IMR-90 (cell line): Measurements from ENCODE around the gene ADGRL4.
"Not testable (repeated sequence)": the region's sequence is repeated elsewhere in the genome, so short reads cannot be mapped to it uniquely, and the experiment has no call there.

Experiments used
- CEBPB ChIP-seq: IDR thresholded peaks from 2 replicates; pipeline ENCODE4 v1.6.1; 2012; ENCODE audit warnings: low read depth, low read length, improper control_type of control experiment
- POLR2A ChIP-seq: IDR thresholded peaks from 2 replicates; pipeline ENCODE4 v1.6.1; 2012; ENCODE audit warnings: mild to moderate bottlenecking, low read depth, low read length
- RCOR1 ChIP-seq: IDR thresholded peaks from 2 replicates; pipeline ENCODE4 v1.6.1; 2012; ENCODE audit warnings: mild to moderate bottlenecking, low read length, improper control_type of control experiment; ENCODE audit not compliant: insufficient replicate concordance
- RFX5 ChIP-seq: IDR thresholded peaks from 2 replicates; pipeline ENCODE4 v1.8.0; 2012; ENCODE audit warnings: low read depth, mild to moderate bottlenecking, low read length, moderate library complexity
- TF ChIP-seq, protein P1 (sequence below): conservative IDR thresholded peaks from 2 replicates; pipeline ENCODE4 v1.5.1; 2012; ENCODE audit warnings: mild to moderate bottlenecking, low read depth, low read length, improper control_type of control experiment
- TF ChIP-seq, protein P2 (sequence below): fragments of 150-350 bp; IDR thresholded peaks from 2 replicates; pipeline ENCODE4 v1.6.1; 2017; ENCODE audit warnings: mild to moderate bottlenecking, antibody characterized with exemption, low read length, low read depth

DNA sequence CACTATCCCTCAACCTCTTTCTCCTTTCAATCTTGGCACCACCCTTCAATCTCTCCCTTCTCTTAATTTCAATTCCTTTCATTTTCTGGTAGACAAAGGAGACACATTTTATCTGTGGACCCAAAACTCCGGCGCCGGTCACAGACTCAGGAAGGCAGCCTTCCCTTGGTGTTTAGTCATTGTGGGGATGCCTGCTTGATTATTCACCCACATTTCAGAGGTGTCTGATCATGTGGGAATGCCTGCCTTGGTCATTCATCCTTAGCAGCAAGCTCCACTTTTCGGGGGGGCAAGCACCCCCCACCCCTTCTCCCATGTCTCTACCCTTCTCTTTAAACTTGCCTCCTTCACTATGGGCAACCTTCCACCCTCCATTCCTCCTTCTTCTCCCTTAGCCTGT is 133.7 kb downstream of the ADGRL4 start:
- TF ChIP-seq, protein P1, sequence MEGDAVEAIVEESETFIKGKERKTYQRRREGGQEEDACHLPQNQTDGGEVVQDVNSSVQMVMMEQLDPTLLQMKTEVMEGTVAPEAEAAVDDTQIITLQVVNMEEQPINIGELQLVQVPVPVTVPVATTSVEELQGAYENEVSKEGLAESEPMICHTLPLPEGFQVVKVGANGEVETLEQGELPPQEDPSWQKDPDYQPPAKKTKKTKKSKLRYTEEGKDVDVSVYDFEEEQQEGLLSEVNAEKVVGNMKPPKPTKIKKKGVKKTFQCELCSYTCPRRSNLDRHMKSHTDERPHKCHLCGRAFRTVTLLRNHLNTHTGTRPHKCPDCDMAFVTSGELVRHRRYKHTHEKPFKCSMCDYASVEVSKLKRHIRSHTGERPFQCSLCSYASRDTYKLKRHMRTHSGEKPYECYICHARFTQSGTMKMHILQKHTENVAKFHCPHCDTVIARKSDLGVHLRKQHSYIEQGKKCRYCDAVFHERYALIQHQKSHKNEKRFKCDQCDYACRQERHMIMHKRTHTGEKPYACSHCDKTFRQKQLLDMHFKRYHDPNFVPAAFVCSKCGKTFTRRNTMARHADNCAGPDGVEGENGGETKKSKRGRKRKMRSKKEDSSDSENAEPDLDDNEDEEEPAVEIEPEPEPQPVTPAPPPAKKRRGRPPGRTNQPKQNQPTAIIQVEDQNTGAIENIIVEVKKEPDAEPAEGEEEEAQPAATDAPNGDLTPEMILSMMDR: not testable (repeated sequence)
- not testable (repeated sequence) for TF ChIP-seq POLR2A, RFX5, CEBPB, RCOR1
- TF ChIP-seq, protein P2, sequence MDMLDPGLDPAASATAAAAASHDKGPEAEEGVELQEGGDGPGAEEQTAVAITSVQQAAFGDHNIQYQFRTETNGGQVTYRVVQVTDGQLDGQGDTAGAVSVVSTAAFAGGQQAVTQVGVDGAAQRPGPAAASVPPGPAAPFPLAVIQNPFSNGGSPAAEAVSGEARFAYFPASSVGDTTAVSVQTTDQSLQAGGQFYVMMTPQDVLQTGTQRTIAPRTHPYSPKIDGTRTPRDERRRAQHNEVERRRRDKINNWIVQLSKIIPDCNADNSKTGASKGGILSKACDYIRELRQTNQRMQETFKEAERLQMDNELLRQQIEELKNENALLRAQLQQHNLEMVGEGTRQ: not testable (repeated sequence)
